HG03378 (cell line): ENCODE data around the gene RNF31.

Experiments used
- ATAC-seq: cut with Tn5 transposase; IDR thresholded peaks from one replicate; pipeline ENCODE4 v1.9.1; 2021; ENCODE audit warnings: mild to moderate bottlenecking, moderate library complexity; ENCODE audit not compliant: unreplicated experiment

The RNF31 gene

GRCh38 chr14:24181371-24182077, 34.2 kb downstream of the RNF31 start:
- ATAC-seq = no peak

GRCh38 chr14:24182110-24182882, 35.0 kb downstream of the RNF31 start:
- ATAC-seq = no peak

- ATAC-seq = no peak
Observed at GRCh38 chr14:24183014-24183481, 35.8 kb downstream of the RNF31 start.

- ATAC-seq = no peak
Observed at GRCh38 chr14:24184104-24184970, 37.0 kb downstream of the RNF31 start.

GRCh38 chr14:24185026-24185425, 37.7 kb downstream of the RNF31 start:
- ATAC-seq = no peak

GRCh38 chr14:24185741-24186140, 38.4 kb downstream of the RNF31 start:
- no peak for ATAC-seq

- no peak for ATAC-seq
Observed at GRCh38 chr14:24186831-24187538, 39.7 kb downstream of the RNF31 start.

- ATAC-seq = no peak
Observed at GRCh38 chr14:24187539-24187915, 40.2 kb downstream of the RNF31 start.

- ATAC-seq = peak; percentile 82
Observed at GRCh38 chr14:24188251-24189058, 41.2 kb downstream of the RNF31 start, which contains the start of gene IPO4. IPO4 (minus strand) TSS chr14:24188816; CDS start chr14:24188787, 29 bp downstream.

GRCh38 chr14:24189059-24189375, 41.7 kb downstream of the RNF31 start:
- ATAC-seq = no peak

- ATAC-seq = no peak
Observed at GRCh38 chr14:24189460-24189859, 42.2 kb downstream of the RNF31 start.

GRCh38 chr14:24190416-24190815, 43.1 kb downstream of the RNF31 start:
- ATAC-seq = no peak

- ATAC-seq = no peak
Observed at GRCh38 chr14:24192933-24193332, 45.6 kb downstream of the RNF31 start.

GRCh38 chr14:24194186-24194872, 47.0 kb downstream of the RNF31 start:
- no peak for ATAC-seq

- no peak for ATAC-seq
Observed at GRCh38 chr14:24194873-24195185, 47.5 kb downstream of the RNF31 start.

- ATAC-seq = peak; percentile 80
Observed at GRCh38 chr14:24195186-24196070, 48.1 kb downstream of the RNF31 start, which contains the start of gene TM9SF1. TM9SF1 (minus strand) TSS chr14:24195441; CDS start chr14:24195019, 422 bp downstream.

GRCh38 chr14:24196071-24197055, 49.1 kb downstream of the RNF31 start:
- peak; percentile 20 for ATAC-seq
